Prostate gland (tissue), 2 donors: ENCODE measurements around the gene PTPRD. TPM values are rescaled to one million over a fixed set of nuclear protein-coding genes. Genes with fewer than 3 reads are reported as not detected.

Experiments used
- DNase-seq: peaks from one replicate; pipeline ENCODE4 v3.0.0-alpha.2; 2019; ENCODE audit warnings: low spot score
- H3K27ac ChIP-seq, 2 donors: fragments of 200-600 bp; sonication (generic); 2 replicates each; pipeline ENCODE4 v1.5.1; 2017 to 2019
- H3K27me3 ChIP-seq: fragments of 200-600 bp; sonication (generic); replicated peaks from 2 replicates; pipeline ENCODE4 v1.5.1; 2019; ENCODE audit not compliant: insufficient read depth
- H3K36me3 ChIP-seq, 2 donors: fragments of 200-600 bp; sonication (generic); 1 replicate in 1 of 2; 2 replicates in 1 of 2; pipeline versions ENCODE4 v1.5.1 to v1.8.1; 2017 to 2019
- H3K4me1 ChIP-seq: fragments of 200-600 bp; sonication (generic); replicated peaks from 2 replicates; pipeline ENCODE4 v1.5.1; 2019
- H3K4me3 ChIP-seq, 2 donors: fragments of 200-600 bp; sonication (generic); 2 replicates each; pipeline ENCODE4 v1.5.1; 2017 to 2019
- H3K9me3 ChIP-seq: fragments of 200-600 bp; sonication (generic); 2 replicates; pipeline ENCODE4 v1.5.1; 2017
- CTCF ChIP-seq, 4 experiments: fragments of 200-600 bp in 2 of 4; fragments of 450-650 bp in 2 of 4; sonication (generic) in 2 of 4; IDR thresholded peaks; 1 replicate in 3 of 4; 2 replicates in 1 of 4; pipeline ENCODE4 v1.5.1; 2016 to 2019; ENCODE audit warnings: antibody characterized with exemption in 4 of 4, mild to moderate bottlenecking in 2 of 4, moderate library complexity in 2 of 4
- POLR2A ChIP-seq: fragments of 450-650 bp; IDR thresholded peaks from one replicate; pipeline ENCODE4 v1.6.1; 2016; ENCODE audit warnings: antibody characterized with exemption, mild to moderate bottlenecking
- POLR2AphosphoS5 ChIP-seq: sonication (generic); formaldehyde crosslinking; IDR thresholded peaks from one replicate; pipeline ENCODE4 v1.6.1; 2017; ENCODE audit warnings: antibody characterized with exemption
- WGBS: methylation state at CpG from one replicate; pipeline ENCODE4 v1.1.5; 2018; 5-methylcytosine and 5-hydroxymethylcytosine counted together
- intact Hi-C: fragments of 100-400 bp; cut with DNase I; formaldehyde crosslinking; loops from one replicate; pipeline ENCODE4 v1.14.2; 2022
- total RNA-seq, 2 donors: library from RNA; depleted of rRNA; stranded (reverse); fragments of >200 nt; gene quantifications; one replicate each; pipeline ENCODE4 v1.1.0, GENCODE V29; 2016

PTPRD gene
- total RNA-seq, 2 donors from 2014 or later, result 5.8 to 23.1 TPM

- intact Hi-C loops, result no loop called here
- Histone ChIP-seq H3K27ac (no peak overlapping the region), H3K36me3 (no peaks in the 10 kb centered on the region), H3K9me3 (no peaks in the 10 kb centered on the region), H3K27me3 (no peaks in the 10 kb centered on the region), H3K4me3 (no peak overlapping the region), H3K4me1 (no peaks in the 10 kb centered on the region)
- no peak for DNase-seq
- TF ChIP-seq CTCF (IDR thresholded peaks at IDR 0.05) (no peak), POLR2A (no peak), POLR2AphosphoS5 (no peak)
Observed at GRCh38 chr9:8963885-8964284, 1648.9 kb downstream of the PTPRD start.

DNA sequence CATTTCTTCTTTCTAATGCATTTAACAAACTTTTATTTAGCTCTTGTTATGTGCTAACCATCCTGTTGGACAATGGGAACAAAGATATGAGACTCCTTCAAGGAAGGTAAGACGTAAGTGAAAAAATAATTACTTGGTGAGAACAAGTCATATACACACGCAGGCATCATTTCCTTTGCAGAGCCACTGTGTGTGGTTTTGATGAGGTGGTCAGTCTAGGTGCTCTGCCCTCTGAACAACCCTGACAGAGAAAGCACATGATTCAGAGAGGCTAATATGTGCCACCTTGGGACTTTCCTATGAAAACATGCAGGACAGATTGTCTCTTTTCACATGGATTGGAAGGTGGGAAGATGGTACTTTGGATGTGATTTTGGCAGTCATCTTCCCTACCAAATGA is 1650.7 kb downstream of the PTPRD start:
- Histone ChIP-seq H3K9me3 (no peaks in the 10 kb centered on the region), H3K27me3 (no peaks in the 10 kb centered on the region), H3K4me3 (no peak overlapping the region), H3K4me1 (no peaks in the 10 kb centered on the region), H3K36me3 (no peaks in the 10 kb centered on the region), H3K27ac (no peak overlapping the region)
- no peak for DNase-seq
- intact Hi-C loops, result no loop called here
- TF ChIP-seq POLR2AphosphoS5 (no peak), CTCF (IDR thresholded peaks at IDR 0.05) (no peak), POLR2A (no peak)
- WGBS, result 79% methylated on average over 2 of the region's 2 CpGs

GRCh38 chr9:8961186-8961851 is 1651.5 kb downstream of the PTPRD start:
- no peaks in the 10 kb centered on the region for H3K4me1 ChIP-seq
- H3K9me3 ChIP-seq, result no peaks in the 10 kb centered on the region
- no peaks in the 10 kb centered on the region for H3K36me3 ChIP-seq
- 77% methylated on average over 4 of the region's 4 CpGs for WGBS
- no peaks in the 10 kb centered on the region for H3K27me3 ChIP-seq
- no peak for DNase-seq
- intact Hi-C loops, result no loop called here
- TF ChIP-seq POLR2AphosphoS5, result no peak
- no peak for TF ChIP-seq POLR2A
- TF ChIP-seq CTCF (IDR thresholded peaks at IDR 0.05), result no peak
- no peak overlapping the region for H3K4me3 ChIP-seq
- no peak overlapping the region for H3K27ac ChIP-seq

DNA sequence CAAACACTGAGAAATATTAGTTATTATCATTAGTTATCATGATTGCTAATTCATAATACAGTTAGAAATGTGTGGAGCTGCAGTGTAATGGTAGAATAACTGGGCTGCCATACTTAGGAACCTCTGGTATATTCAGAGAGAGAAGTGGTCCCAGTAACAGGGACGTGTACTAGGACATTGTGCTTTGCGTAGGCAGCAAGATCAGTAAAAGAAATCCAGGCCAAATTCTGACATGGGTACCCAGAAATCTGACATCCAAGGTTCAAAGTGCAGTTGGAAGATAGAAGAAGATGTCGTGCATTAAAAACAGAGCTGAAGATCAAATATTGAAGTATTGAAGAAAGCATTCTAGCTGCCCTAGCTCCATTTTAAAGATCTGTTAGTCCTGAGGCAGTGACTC is 1652.5 kb downstream of the PTPRD start:
- no peak overlapping the region for H3K27ac ChIP-seq
- no peaks in the 10 kb centered on the region for H3K27me3 ChIP-seq
- H3K36me3 ChIP-seq, result no peaks in the 10 kb centered on the region
- 92% methylated on average over 3 of the region's 3 CpGs for WGBS
- TF ChIP-seq POLR2AphosphoS5 (no peak), CTCF (IDR thresholded peaks at IDR 0.05) (no peak), POLR2A (no peak)
- no peak overlapping the region for H3K4me3 ChIP-seq
- H3K4me1 ChIP-seq, result no peaks in the 10 kb centered on the region
- H3K9me3 ChIP-seq, result no peaks in the 10 kb centered on the region
- no peak for DNase-seq
- intact Hi-C loops, result no loop called here

GRCh38 chr9:8958358-8958757 is 1654.4 kb downstream of the PTPRD start:
- Histone ChIP-seq H3K4me1 (no peaks in the 10 kb centered on the region), H3K27ac (no peak overlapping the region), H3K36me3 (no peaks in the 10 kb centered on the region), H3K27me3 (no peaks in the 10 kb centered on the region), H3K9me3 (no peaks in the 10 kb centered on the region), H3K4me3 (no peak overlapping the region)
- no peak for DNase-seq
- TF ChIP-seq CTCF (IDR thresholded peaks at IDR 0.05), result no peak
- TF ChIP-seq POLR2A, result no peak
- no peak for TF ChIP-seq POLR2AphosphoS5
- 63% methylated on average over 2 of the region's 2 CpGs for WGBS
- intact Hi-C loops, result no loop called here
